ENCODE results near the gene UACA. TPM values are rescaled to one million over a fixed set of nuclear protein-coding genes. Genes with fewer than 3 reads are reported as not detected.

UACA gene
- total RNA-seq, 1 experiment from 2014 or later: 38.0 TPM

DNA sequence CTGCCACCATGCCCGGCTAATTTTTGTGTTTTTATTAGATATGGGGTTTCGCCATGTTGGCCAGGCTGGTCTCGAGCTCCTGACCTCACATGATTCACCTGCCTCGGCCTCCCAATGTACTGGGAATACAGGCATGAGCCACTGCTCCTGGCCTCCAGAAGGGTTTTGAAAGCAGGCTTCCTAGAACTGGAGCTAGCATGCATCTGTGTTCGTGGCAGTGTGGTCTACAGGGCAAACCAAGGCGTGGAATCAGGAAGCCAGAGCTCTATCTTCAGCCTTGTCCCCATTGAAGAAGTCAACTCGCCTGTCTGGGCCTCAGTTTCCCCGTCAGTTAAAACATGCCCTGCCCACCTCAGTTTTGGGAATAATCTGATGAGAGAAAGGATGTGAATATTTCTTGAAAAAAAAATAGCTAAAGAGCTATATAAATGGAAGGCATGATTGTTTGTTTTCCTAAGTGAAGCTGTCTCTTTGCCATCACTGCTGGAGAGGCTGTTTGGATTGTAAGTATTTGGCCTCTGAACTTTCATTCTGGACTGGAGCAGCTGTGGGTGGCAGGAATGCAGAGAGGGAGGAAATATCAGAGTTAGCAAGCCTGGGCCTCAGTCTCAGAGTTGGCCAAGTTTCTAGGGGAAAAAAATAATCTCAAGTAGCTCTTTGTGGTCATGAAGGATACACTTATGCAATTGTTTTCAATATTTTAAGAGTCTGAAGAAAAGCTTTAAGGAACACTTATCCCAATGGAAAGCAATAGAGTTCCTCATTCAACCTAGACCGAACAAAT lies 36.5 kb upstream of the UACA start:
- Histone ChIP-seq H3K79me2 (ENCODE audit: insufficient read depth, low read length) (no peaks in the 10 kb centered on the region), H3K23me2 (ENCODE audit: insufficient read length, low read depth, low read length, poor library complexity, severe bottlenecking) (no peaks in the 10 kb centered on the region), H2BK12ac (ENCODE audit: insufficient read length, low read depth, low read length) (no peak overlapping the region), H3K18ac (ENCODE audit: insufficient read length, low read depth, low read length) (no peak overlapping the region), H3K27ac (ENCODE audit: insufficient read length, low read depth, low read length) (no peak overlapping the region), H2AK5ac (ENCODE audit: insufficient read length, low read length) (no peak overlapping the region), H2BK15ac (ENCODE audit: low read depth, low read length) (no peak overlapping the region), H2AFZ (ENCODE audit: low read length) (no peak overlapping the region), H3T11ph (ENCODE audit: low read length) (no peak overlapping the region), H4K91ac (ENCODE audit: insufficient read length, low read depth, low read length) (no peak overlapping the region), H2BK20ac (ENCODE audit: low read depth, low read length, poor library complexity, severe bottlenecking) (no peak overlapping the region), H4K20me1 (ENCODE audit: control insufficient read depth, insufficient read depth, insufficient read length) (no peaks in the 10 kb centered on the region), H3K14ac (ENCODE audit: insufficient read depth, low read length) (no peak overlapping the region), H4K8ac (replicated peaks; ENCODE audit: insufficient read length, low read depth, low read length) (no peak overlapping the region), H3K23ac (ENCODE audit: insufficient read length, low read depth, low read length) (no peak overlapping the region), H3K56ac (ENCODE audit: insufficient read length, low read depth, low read length) (no peak overlapping the region), H3K9me3 (ENCODE audit: control insufficient read depth, low read depth, low read length) (no peaks in the 10 kb centered on the region), H2BK5ac (ENCODE audit: insufficient read length, low read length) (no peak overlapping the region), H2BK120ac (ENCODE audit: low read depth, low read length, poor library complexity, severe bottlenecking) (no peak overlapping the region), H4K5ac (ENCODE audit: insufficient read length, low read depth, low read length) (no peak overlapping the region), H3K27me3 (ENCODE audit: insufficient read depth, low read length) (no peaks in the 10 kb centered on the region), H3K4me1 (ENCODE audit: insufficient read depth, low read length) (no peaks in the 10 kb centered on the region), H3K4ac (ENCODE audit: low read depth, low read length) (no peak overlapping the region), H3K9ac (ENCODE audit: extremely low read depth, insufficient read length, low read length) (no peak overlapping the region), H3K4me2 (ENCODE audit: insufficient read depth, insufficient read length, low read length) (no peak overlapping the region), H3K79me1 (ENCODE audit: insufficient read depth, low read depth, low read length, poor library complexity, severe bottlenecking) (no peaks in the 10 kb centered on the region)
- Mint-ChIP-seq H3K27ac (no peak overlapping the region), H3K4me3 (no peak overlapping the region), H3K36me3 (ENCODE audit: insufficient read depth in 1 of 3, low read depth in 3 of 3) (peaks cover 0 to 2% (median 0%) of the 10 kb centered on the region in 3 experiments; a peak in 2 of 7 replicates), H3K9me3 (peaks cover 0 to 3% of the 10 kb centered on the region in 2 experiments; a peak in 2 of 5 replicates), H3K4me1 (peaks cover 1 to 2% of the 10 kb centered on the region in 2 experiments; a peak in 2 of 4 replicates), H3K27me3 (ENCODE audit: low read depth) (no peaks in the 10 kb centered on the region; the same call in 1 of the 2 replicates)
- DNase-seq: no peak
- WGBS (ENCODE audit: extremely low coverage, insufficient read length, low lambda C conversion rate): no CpG with 5 or more reads among the region's 9 CpGs
- TF ChIP-seq, protein P1, sequence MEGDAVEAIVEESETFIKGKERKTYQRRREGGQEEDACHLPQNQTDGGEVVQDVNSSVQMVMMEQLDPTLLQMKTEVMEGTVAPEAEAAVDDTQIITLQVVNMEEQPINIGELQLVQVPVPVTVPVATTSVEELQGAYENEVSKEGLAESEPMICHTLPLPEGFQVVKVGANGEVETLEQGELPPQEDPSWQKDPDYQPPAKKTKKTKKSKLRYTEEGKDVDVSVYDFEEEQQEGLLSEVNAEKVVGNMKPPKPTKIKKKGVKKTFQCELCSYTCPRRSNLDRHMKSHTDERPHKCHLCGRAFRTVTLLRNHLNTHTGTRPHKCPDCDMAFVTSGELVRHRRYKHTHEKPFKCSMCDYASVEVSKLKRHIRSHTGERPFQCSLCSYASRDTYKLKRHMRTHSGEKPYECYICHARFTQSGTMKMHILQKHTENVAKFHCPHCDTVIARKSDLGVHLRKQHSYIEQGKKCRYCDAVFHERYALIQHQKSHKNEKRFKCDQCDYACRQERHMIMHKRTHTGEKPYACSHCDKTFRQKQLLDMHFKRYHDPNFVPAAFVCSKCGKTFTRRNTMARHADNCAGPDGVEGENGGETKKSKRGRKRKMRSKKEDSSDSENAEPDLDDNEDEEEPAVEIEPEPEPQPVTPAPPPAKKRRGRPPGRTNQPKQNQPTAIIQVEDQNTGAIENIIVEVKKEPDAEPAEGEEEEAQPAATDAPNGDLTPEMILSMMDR (conservative IDR thresholded peaks at IDR 0.05): no peak

Data from H9 (cell line).